HTR-8/SVneo (cell line): ENCODE data around the gene ABCA10.

ENCODE experiments used
- DNase-seq: peaks from one replicate; pipeline ENCODE4 v3.0.0; 2011; ENCODE audit warnings: low spot score, mixed read lengths; ENCODE audit not compliant: insufficient read length
- FAIRE-seq: peaks from 2 replicates; lab custom pipeline; 2011; peaks lifted over from hg19 to GRCh38; lab: Jason Lieb, UNC

ABCA10 gene

GRCh38 chr17:69111794-69112193 lies 116.8 kb downstream of the ABCA10 start:
- DNase-seq = no peak
- FAIRE-seq = no peak

GRCh38 chr17:69105907-69106730 lies 122.5 kb downstream of the ABCA10 start:
- DNase-seq (no peak), FAIRE-seq (no peak)

- DNase-seq (no peak), FAIRE-seq (no peak)
These were observed 124.9 kb downstream of the ABCA10 start for GRCh38 chr17:69103557-69104233.

GRCh38 chr17:69098625-69099024 lies 130.0 kb downstream of the ABCA10 start:
- DNase-seq (no peak), FAIRE-seq (no peak)
